HepG2 (cell line): Measurements from ENCODE around the gene BIRC5. TPM values are rescaled to one million over a fixed set of nuclear protein-coding genes. Genes with fewer than 3 reads are reported as not detected.
A peak's percentile ranks its signal among the peaks of the same experiment; 100 is the strongest.

ENCODE experiments used
- ASH2L ChIP-seq: fragments of 300-600, 200-600 bp; sonication (generic); IDR thresholded peaks from 2 replicates; pipeline ENCODE4 v1.7.0; 2017; ENCODE audit warnings: low read depth, mild to moderate bottlenecking, moderate library complexity, mixed read lengths, low read length; ENCODE audit not compliant: insufficient read length
- ATF7 ChIP-seq, 2 experiments: fragments of 450-650 bp in 1 of 2; sonication (generic) in 1 of 2; formaldehyde crosslinking in 1 of 2; IDR thresholded peaks; 2 replicates each; pipeline versions ENCODE4 v1.4.0 to v1.6.1; 2016 to 2020; ENCODE audit warnings: antibody characterized with exemption in 1 of 2, mild to moderate bottlenecking in 1 of 2, missing genetic modification reagents in 1 of 2
- CHD2 ChIP-seq: IDR thresholded peaks from 2 replicates; pipeline ENCODE4 v1.6.1; 2011; ENCODE audit warnings: low read depth, low read length, improper control_type of control experiment
- HNF4A ChIP-seq: sonication (generic); formaldehyde crosslinking; IDR thresholded peaks from 2 replicates; pipeline ENCODE4 v1.4.0; 2020; ENCODE audit warnings: missing genetic modification reagents
- KAT8 ChIP-seq: IDR thresholded peaks from 2 replicates; pipeline ENCODE4 v1.6.1; 2016; ENCODE audit warnings: missing genetic modification reagents, missing compliant biosample characterization
- MAF1 ChIP-seq: sonication (generic); formaldehyde crosslinking; IDR thresholded peaks from 2 replicates; pipeline ENCODE4 v1.5.0; 2020; ENCODE audit warnings: missing genetic modification reagents, borderline replicate concordance
- NFYC ChIP-seq: IDR thresholded peaks from 2 replicates; pipeline ENCODE4 v1.6.1; 2016; ENCODE audit warnings: missing genetic modification reagents, missing compliant biosample characterization
- RCOR2 ChIP-seq: IDR thresholded peaks from 2 replicates; pipeline ENCODE4 v1.6.1; 2016; ENCODE audit warnings: missing biosample characterization, missing genetic modification reagents
- REST ChIP-seq, 2 experiments: IDR thresholded peaks; 2 replicates each; pipeline ENCODE4 v1.6.1; 2011 to 2012; ENCODE audit warnings: low read length in 2 of 2, borderline replicate concordance in 1 of 2, low read depth in 1 of 2, mild to moderate bottlenecking in 1 of 2, moderate library complexity in 1 of 2
- SIX4 ChIP-seq: sonication (generic); formaldehyde crosslinking; IDR thresholded peaks from 2 replicates; pipeline ENCODE4 v1.4.0; 2020; ENCODE audit warnings: missing genetic modification reagents
- SP2 ChIP-seq: sonication (generic); formaldehyde crosslinking; IDR thresholded peaks from 2 replicates; pipeline ENCODE4 v1.5.1; 2020; ENCODE audit warnings: mild to moderate bottlenecking, missing genetic modification reagents
- TEF ChIP-seq: sonication (generic); formaldehyde crosslinking; IDR thresholded peaks from 2 replicates; pipeline ENCODE4 v1.5.0; 2020; ENCODE audit warnings: missing genetic modification reagents
- THAP9 ChIP-seq: sonication (generic); formaldehyde crosslinking; IDR thresholded peaks from 2 replicates; pipeline ENCODE4; 2020; ENCODE audit warnings: missing genetic modification reagents, mild to moderate bottlenecking, borderline replicate concordance
- TRAFD1 ChIP-seq: sonication (generic); formaldehyde crosslinking; IDR thresholded peaks from 2 replicates; pipeline ENCODE4 v1.5.1; 2020; ENCODE audit warnings: missing genetic modification reagents, mild to moderate bottlenecking, borderline replicate concordance
- ZNF563 ChIP-seq: sonication (generic); formaldehyde crosslinking; IDR thresholded peaks from 2 replicates; pipeline ENCODE4 v1.8.0; 2022; ENCODE audit warnings: mild to moderate bottlenecking, moderate library complexity, missing genetic modification reagents
- ZSCAN12 ChIP-seq: sonication (generic); formaldehyde crosslinking; IDR thresholded peaks from 2 replicates; pipeline ENCODE4 v1.9.0; 2021; ENCODE audit warnings: mild to moderate bottlenecking, missing genetic modification reagents
- ZZZ3 ChIP-seq: sonication (generic); formaldehyde crosslinking; IDR thresholded peaks from 2 replicates; pipeline ENCODE4 v1.4.0; 2020; ENCODE audit warnings: missing genetic modification reagents, mild to moderate bottlenecking, borderline replicate concordance
- polyA plus RNA-seq, 8 experiments: library from polyadenylated mRNA; depleted of rRNA in 3 of 8; stranded (reverse) in 7 of 8; unstranded in 1 of 8; fragments of >200 nt; fragmentation: Illumina TruSeq in 4 of 8; extraction: Trizol in 4 of 8; gene quantifications; 2 replicates each; pipeline versions ENCODE4 v1.2.1 to v1.2.3, GENCODE V29; 2011 to 2016; ENCODE audit warnings: low read depth in 4 of 8, missing spikeins in 1 of 8, mixed read lengths in 1 of 8; ENCODE audit not compliant: insufficient read depth in 1 of 8
- total RNA-seq, 5 experiments: library from RNA; depleted of rRNA; stranded (reverse); fragments of >200 nt; fragmentation: Illumina TruSeq; extraction: Trizol; gene quantifications; 2 replicates each; pipeline ENCODE4 v1.2.3, GENCODE V29; 2016; ENCODE audit warnings: low read depth in 1 of 5

The BIRC5 gene
- total and polyA plus RNA-seq, 2 of the 13 experiments (the other 11 are each of a cell fraction or from before 2014, with no cell fraction given) = 30.3 to 135 TPM

GRCh38 chr17:78241277-78242023 is 27.4 kb downstream of the BIRC5 start (continued):
- TF ChIP-seq RCOR2 (CRISPR knock-in tag) = peak; percentile 43; the same call in 1 of the 2 replicates
- TF ChIP-seq NFYC = peak; percentile 99
- peak; percentile 60 for TF ChIP-seq ASH2L
- peak; percentile 46; the same call in 1 of the 2 replicates for TF ChIP-seq ZZZ3 (CRISPR knock-in tag)
- peak; percentile 17; the same call in 1 of the 2 replicates for TF ChIP-seq THAP9 (CRISPR knock-in tag)
- TF ChIP-seq TRAFD1 (CRISPR knock-in tag) = 0 out of 2 replicates have a peak, but pooled peaks have one; percentile 81
- peak; percentile 83 for TF ChIP-seq KAT8 (CRISPR knock-in tag)
- peak; percentile 56; the same call in 1 of the 2 replicates for TF ChIP-seq CHD2
- TF ChIP-seq ZSCAN12 (CRISPR knock-in tag) = no peak
- TF ChIP-seq HNF4A (CRISPR knock-in tag) = peak; percentile 94
- no peak for TF ChIP-seq SIX4 (CRISPR knock-in tag)
- TF ChIP-seq MAF1 (CRISPR knock-in tag) = no peak
- peak; percentile 22; the same call in 1 of the 2 replicates for TF ChIP-seq ATF7 (IDR thresholded peaks at IDR 0.05)
- peak; percentile 9; the same call in 1 of the 2 replicates for TF ChIP-seq ATF7 (CRISPR knock-in tag; IDR thresholded peaks at IDR 0.05)
- TF ChIP-seq TEF = no peak
- TF ChIP-seq ZNF563 = peak; percentile 77; the same call in 1 of the 2 replicates
- peak in 1 of 2 experiments; percentile 36; a peak in 1 of 4 replicates for TF ChIP-seq REST (IDR thresholded peaks at IDR 0.05; ENCODE audit: borderline replicate concordance in 1 of 2, low read depth in 1 of 2, low read length in 2 of 2)
- TF ChIP-seq SP2 (CRISPR knock-in tag) = peak; percentile 82
